Calu3 (cell line): ENCODE results near the gene DGKI. TPM values are rescaled to one million over a fixed set of nuclear protein-coding genes. Genes with fewer than 3 reads are reported as not detected.

Source experiments
- BruUV-seq: library from RNA; stranded (reverse); fragments of 400-500 nt; replicated peaks from 2 replicates; lab custom pipeline; 2021; lab: Mats Ljungman, UMichigan
- CTCF ChIA-PET: fragments of 300-600 bp; sonication (Branson Sonifier 250); formaldehyde crosslinking; loops from one replicate; lab custom pipeline; 2022; ENCODE audit warnings: antibody characterized with exemption; lab: Charles Lee
- DNase-seq: peaks from one replicate; pipeline ENCODE4 v3.0.0; 2022
- H3K27ac Mint-ChIP-seq: one replicate; pipeline ENCODE4 v1.8.0; 2022; ENCODE audit warnings: mixed read lengths; ENCODE audit not compliant: unreplicated experiment
- H3K27me3 Mint-ChIP-seq: one replicate; pipeline ENCODE4 v1.8.0; 2022; ENCODE audit warnings: mixed read lengths; ENCODE audit not compliant: unreplicated experiment
- H3K36me3 Mint-ChIP-seq: one replicate; pipeline ENCODE4 v1.8.0; 2022; ENCODE audit warnings: mild to moderate bottlenecking, moderate library complexity, mixed read lengths; ENCODE audit not compliant: insufficient read depth, unreplicated experiment
- H3K4me1 Mint-ChIP-seq: one replicate; pipeline ENCODE4 v1.8.0; 2022; ENCODE audit warnings: mild to moderate bottlenecking, low read depth, mixed read lengths; ENCODE audit not compliant: unreplicated experiment
- H3K4me3 Mint-ChIP-seq: one replicate; pipeline ENCODE4 v1.8.0; 2022; ENCODE audit warnings: mild to moderate bottlenecking, low read depth, moderate library complexity, mixed read lengths; ENCODE audit not compliant: unreplicated experiment
- H3K9me3 Mint-ChIP-seq: one replicate; pipeline ENCODE4 v1.8.0; 2022; ENCODE audit warnings: low read depth, mixed read lengths; ENCODE audit not compliant: unreplicated experiment
- intact Hi-C: fragments of 100-400 bp; cut with micrococcal nuclease; formaldehyde crosslinking; loops from one replicate; pipeline ENCODE4 v1.10.0; 2022; ENCODE audit not compliant: unreplicated experiment
- total RNA-seq: library from RNA; stranded (reverse); gene quantifications from 2 replicates; pipeline ENCODE4 v1.2.3, GENCODE V29; 2022
- TF ChIP-seq, protein P1 (sequence below): fragments of 200-600 bp; IDR thresholded peaks from one replicate; pipeline ENCODE4 v1.8.0; 2022; ENCODE audit warnings: antibody characterized with exemption; ENCODE audit not compliant: unreplicated experiment

The DGKI gene
- total RNA-seq, 1 experiment from 2014 or later, result not detected

DNA sequence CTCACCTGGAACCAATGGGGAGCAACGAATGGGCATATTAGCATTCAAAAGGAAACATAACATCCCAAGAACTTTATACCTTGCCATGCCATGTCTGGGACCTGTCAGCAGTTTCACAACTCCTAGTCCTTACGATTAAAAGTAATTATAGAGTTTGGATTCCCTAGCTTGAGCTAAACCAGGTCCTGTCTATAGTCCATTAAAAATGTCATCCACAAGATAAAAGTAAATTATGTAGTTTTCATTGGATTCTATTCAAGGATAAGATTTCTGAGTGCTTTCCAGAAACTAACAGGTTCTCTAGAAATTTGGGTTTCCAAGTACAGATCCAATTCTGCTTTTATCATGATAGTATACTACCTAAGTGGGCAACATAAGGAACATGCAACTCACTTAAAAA, 339.7 kb downstream of the DGKI start:
- H3K4me1 Mint-ChIP-seq, result peaks cover 19% of the 10 kb centered on the region
- H3K4me3 Mint-ChIP-seq, result no peak overlapping the region
- BruUV-seq, result no TSS peak
- H3K36me3 Mint-ChIP-seq, result no peaks in the 10 kb centered on the region
- TF ChIP-seq, protein P1, sequence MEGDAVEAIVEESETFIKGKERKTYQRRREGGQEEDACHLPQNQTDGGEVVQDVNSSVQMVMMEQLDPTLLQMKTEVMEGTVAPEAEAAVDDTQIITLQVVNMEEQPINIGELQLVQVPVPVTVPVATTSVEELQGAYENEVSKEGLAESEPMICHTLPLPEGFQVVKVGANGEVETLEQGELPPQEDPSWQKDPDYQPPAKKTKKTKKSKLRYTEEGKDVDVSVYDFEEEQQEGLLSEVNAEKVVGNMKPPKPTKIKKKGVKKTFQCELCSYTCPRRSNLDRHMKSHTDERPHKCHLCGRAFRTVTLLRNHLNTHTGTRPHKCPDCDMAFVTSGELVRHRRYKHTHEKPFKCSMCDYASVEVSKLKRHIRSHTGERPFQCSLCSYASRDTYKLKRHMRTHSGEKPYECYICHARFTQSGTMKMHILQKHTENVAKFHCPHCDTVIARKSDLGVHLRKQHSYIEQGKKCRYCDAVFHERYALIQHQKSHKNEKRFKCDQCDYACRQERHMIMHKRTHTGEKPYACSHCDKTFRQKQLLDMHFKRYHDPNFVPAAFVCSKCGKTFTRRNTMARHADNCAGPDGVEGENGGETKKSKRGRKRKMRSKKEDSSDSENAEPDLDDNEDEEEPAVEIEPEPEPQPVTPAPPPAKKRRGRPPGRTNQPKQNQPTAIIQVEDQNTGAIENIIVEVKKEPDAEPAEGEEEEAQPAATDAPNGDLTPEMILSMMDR, result no peak
- H3K9me3 Mint-ChIP-seq, result peaks cover 11% of the 10 kb centered on the region
- no peaks in the 10 kb centered on the region for H3K27me3 Mint-ChIP-seq
- no peak overlapping the region for H3K27ac Mint-ChIP-seq
- no peak for DNase-seq
- intact Hi-C loops, result loop anchor here (5.0 kb wide), 1 partner anchor 75 kb away; no protein-coding TSS in a partner anchor
- CTCF ChIA-PET, result no interaction called here

GRCh38 chr7:137506031-137506430, 340.7 kb downstream of the DGKI start:
- Mint-ChIP-seq H3K36me3 (no peaks in the 10 kb centered on the region), H3K4me3 (no peak overlapping the region), H3K27ac (peak overlapping the region; percentile 31), H3K4me1 (peaks cover 22% of the 10 kb centered on the region), H3K9me3 (peaks cover 16% of the 10 kb centered on the region), H3K27me3 (no peaks in the 10 kb centered on the region)
- no TSS peak for BruUV-seq
- TF ChIP-seq, protein P1, result no peak
- CTCF ChIA-PET, result no interaction called here
- intact Hi-C loops, result loop anchor here (5.0 kb wide), 1 partner anchor 76 kb away; no protein-coding TSS in a partner anchor
- no peak for DNase-seq

DNA sequence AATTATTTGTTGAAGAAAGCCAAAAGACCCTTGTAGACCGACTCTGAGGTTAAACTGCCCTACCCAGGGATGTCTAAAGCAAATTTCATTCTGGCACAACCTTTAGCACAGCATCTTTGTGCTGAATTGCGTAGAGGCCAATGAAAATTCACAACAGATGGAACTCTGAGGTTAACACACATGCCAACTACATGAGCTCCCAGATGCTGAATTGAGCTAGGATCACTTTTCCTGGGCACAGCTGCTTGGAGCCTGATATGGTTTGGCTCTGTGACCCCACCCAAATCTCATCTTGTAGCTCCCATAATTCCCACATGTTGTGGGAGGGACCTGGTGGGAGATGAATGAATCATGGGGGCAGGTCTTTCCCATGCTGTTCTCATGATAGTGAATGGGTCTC, 345.2 kb downstream of the DGKI start:
- DNase-seq, result no peak
- Mint-ChIP-seq H3K36me3 (no peaks in the 10 kb centered on the region), H3K9me3 (peaks cover 14% of the 10 kb centered on the region), H3K4me3 (no peak overlapping the region), H3K27ac (no peak overlapping the region), H3K4me1 (peaks cover 9% of the 10 kb centered on the region), H3K27me3 (no peaks in the 10 kb centered on the region)
- TF ChIP-seq, protein P1, result no peak
- intact Hi-C loops, result no loop called here
- BruUV-seq, result no TSS peak
- CTCF ChIA-PET, result no interaction called here

- intact Hi-C loops, result no loop called here
- TF ChIP-seq, protein P1, result no peak
- Mint-ChIP-seq H3K4me3 (no peak overlapping the region), H3K9me3 (peaks cover 13% of the 10 kb centered on the region), H3K36me3 (no peaks in the 10 kb centered on the region), H3K27ac (no peak overlapping the region), H3K4me1 (no peaks in the 10 kb centered on the region), H3K27me3 (no peaks in the 10 kb centered on the region)
- CTCF ChIA-PET, result no interaction called here
- no peak for DNase-seq
- BruUV-seq, result no TSS peak
Observed at GRCh38 chr7:137492889-137493288, 353.9 kb downstream of the DGKI start.
